ENCODE results near the gene IQGAP1.
"Not testable (repeated sequence)": the region's sequence is repeated elsewhere in the genome, so short reads cannot be mapped to it uniquely, and the experiment has no call there.

Gene IQGAP1

DNA sequence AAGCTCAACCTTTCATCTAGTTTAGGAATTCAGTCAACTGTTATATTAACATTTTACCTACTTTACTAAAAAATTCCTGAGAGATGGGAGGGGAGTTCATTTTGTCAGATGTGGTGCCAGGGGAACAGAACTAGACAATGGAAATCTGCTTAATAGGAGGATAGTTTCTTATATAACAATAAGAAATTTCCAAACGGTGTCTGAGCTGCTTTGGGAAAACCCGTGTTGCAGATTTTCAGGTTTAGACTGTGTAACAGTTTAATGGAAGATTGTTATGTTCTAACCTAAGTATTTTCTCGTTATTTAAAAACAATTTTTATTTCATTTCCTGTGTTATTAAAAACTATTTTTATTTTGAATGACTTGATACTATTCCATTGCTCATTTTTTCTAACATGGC, 19.3 kb downstream of the IQGAP1 start:
- DNase-seq (ENCODE audit: low read depth): no peak
- TF ChIP-seq, protein P1, sequence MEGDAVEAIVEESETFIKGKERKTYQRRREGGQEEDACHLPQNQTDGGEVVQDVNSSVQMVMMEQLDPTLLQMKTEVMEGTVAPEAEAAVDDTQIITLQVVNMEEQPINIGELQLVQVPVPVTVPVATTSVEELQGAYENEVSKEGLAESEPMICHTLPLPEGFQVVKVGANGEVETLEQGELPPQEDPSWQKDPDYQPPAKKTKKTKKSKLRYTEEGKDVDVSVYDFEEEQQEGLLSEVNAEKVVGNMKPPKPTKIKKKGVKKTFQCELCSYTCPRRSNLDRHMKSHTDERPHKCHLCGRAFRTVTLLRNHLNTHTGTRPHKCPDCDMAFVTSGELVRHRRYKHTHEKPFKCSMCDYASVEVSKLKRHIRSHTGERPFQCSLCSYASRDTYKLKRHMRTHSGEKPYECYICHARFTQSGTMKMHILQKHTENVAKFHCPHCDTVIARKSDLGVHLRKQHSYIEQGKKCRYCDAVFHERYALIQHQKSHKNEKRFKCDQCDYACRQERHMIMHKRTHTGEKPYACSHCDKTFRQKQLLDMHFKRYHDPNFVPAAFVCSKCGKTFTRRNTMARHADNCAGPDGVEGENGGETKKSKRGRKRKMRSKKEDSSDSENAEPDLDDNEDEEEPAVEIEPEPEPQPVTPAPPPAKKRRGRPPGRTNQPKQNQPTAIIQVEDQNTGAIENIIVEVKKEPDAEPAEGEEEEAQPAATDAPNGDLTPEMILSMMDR (conservative IDR thresholded peaks at IDR 0.05; ENCODE audit: control insufficient read depth, insufficient read depth, low read depth, low read length): no peak
- H3K4me3 ChIP-seq (ENCODE audit: control insufficient read depth, low read depth, low read length): no peak overlapping the region

DNA sequence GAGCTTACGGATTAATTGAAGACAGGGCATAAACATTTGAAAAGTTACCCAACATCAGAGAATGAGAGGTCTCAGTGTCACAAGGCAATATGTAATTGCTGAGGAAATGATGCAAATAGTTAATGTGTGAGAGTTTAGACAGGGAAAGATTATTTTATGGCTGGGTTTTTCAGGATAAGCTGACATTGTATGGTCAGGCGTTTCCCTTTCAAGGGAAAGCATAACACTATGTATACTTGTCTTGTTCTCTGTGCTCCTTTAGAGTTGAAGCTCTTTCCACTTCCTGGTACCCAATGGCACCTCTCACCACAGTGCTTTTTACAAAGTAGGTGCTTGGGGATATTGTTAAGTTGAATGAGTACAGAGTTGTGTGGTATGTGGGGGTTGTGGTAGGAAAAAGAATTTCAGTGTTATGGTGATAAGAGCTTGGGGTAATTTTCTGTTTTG, 19.9 kb downstream of the IQGAP1 start:
- TF ChIP-seq, protein P1 (conservative IDR thresholded peaks at IDR 0.05; ENCODE audit: control insufficient read depth, insufficient read depth, low read depth, low read length): no peak
- peak; percentile 72 for DNase-seq (ENCODE audit: low read depth)
- H3K4me3 ChIP-seq (ENCODE audit: control insufficient read depth, low read depth, low read length): no peak overlapping the region

GRCh38 chr15:90408657-90409056, 20.6 kb downstream of the IQGAP1 start:
- TF ChIP-seq, protein P1 (conservative IDR thresholded peaks at IDR 0.05; ENCODE audit: control insufficient read depth, insufficient read depth, low read depth, low read length): no peak
- no peak for DNase-seq (ENCODE audit: low read depth)

DNA sequence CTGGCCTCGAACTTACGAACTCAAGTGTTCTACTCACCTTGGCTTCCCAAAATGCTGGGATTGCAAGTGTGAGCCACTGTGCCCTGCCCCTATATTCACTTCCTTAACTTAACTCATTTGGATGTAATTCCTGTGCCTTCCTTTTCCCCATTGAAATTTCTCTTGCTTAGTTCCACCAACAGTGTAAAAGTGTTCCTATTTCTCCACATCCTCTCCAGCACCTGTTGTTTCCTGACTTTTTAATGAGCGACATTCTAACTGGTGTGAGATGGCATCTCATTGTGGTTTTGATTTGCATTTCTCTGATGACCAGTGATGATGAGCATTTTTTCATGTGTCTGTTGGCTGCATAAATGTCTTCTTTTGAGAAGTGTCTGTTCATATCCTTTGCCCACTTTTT, 21.5 kb downstream of the IQGAP1 start:
- not testable (repeated sequence) for H3K4me3 ChIP-seq (ENCODE audit: control insufficient read depth, low read depth, low read length); DNase-seq (ENCODE audit: low read depth)

More at GRCh38 chr15:90408657-90409056, 20.6 kb downstream of the IQGAP1 start:
- H3K4me3 ChIP-seq (ENCODE audit: control insufficient read depth, low read depth, low read length): no peak overlapping the region

DNA sequence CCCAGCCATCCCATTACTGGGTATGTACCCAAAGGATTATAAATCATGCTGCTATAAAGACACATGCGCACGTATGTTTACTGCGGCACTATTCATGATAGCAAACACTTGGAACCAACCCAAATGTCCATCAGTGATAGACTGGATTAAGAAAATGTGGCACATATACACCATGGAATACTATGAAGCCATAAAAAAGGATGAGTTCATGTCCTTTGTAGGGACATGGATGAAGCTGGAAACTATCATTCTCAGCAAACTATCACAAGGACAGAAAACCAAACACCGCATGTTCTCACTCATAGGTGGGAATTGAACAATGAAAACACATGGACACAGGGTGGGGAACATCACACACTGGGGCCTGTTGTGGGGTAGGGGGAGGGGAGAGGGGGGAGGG, 22.3 kb downstream of the IQGAP1 start:
- not testable (repeated sequence) for H3K4me3 ChIP-seq (ENCODE audit: control insufficient read depth, low read depth, low read length); DNase-seq (ENCODE audit: low read depth)

GRCh38 chr15:90411176-90411575, 23.1 kb downstream of the IQGAP1 start:
- TF ChIP-seq, protein P1 (conservative IDR thresholded peaks at IDR 0.05; ENCODE audit: control insufficient read depth, insufficient read depth, low read depth, low read length): no peak
- no peak for DNase-seq (ENCODE audit: low read depth)
- no peak overlapping the region for H3K4me3 ChIP-seq (ENCODE audit: control insufficient read depth, low read depth, low read length)

DNA sequence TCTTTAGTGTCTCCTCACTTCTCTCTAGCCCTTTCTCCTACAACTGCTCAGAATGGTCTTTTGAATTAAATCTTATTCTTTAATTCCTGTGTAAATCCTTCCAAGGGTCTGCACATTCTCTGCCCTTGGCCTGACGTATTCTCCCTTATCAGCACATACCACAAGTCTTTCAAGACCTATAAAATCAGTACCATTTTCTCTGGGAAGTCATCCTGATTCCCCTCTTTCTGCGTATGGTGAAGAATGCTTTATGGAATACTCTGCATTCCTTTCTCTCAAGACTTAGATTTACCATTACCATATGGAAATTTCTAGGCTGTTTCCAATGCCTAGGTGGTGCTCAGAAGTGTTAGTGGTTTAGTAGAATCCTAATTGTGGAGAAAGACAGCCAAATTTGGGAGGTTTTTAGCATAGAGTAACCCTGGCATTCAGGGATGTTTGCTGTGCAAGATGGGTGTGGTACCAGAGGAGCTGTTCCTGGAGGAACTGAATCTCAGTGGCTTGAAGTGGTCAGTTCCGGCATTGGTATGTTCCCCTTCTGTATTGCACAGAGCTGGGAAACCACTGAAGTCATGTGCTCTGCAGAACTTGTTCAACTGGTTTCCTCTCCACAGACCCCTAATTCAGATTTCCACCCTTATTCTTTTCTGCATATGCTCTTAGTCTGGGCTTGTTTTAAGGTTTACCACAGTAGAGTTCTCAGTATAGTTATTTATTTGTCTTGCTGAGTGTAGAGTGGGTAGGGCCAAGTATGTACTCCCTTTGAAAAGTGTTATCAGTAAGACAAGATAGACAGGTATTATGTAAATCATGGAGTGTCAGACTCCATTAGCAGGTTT, 24.5 kb downstream of the IQGAP1 start:
- peak; percentile 61 for DNase-seq (ENCODE audit: low read depth)
- TF ChIP-seq, protein P1 (conservative IDR thresholded peaks at IDR 0.05; ENCODE audit: control insufficient read depth, insufficient read depth, low read depth, low read length): no peak
- no peak overlapping the region for H3K4me3 ChIP-seq (ENCODE audit: control insufficient read depth, low read depth, low read length)

Data from fibroblast of mammary gland (primary cell).